Measurements from ENCODE around the gene PKP2. TPM values are rescaled to one million over a fixed set of nuclear protein-coding genes. Genes with fewer than 3 reads are reported as not detected.

Gene PKP2
- total and polyA plus RNA-seq, 2 donors (not counting 3 experiments of a cell fraction or from before 2014, with no cell fraction given) = 1.4 to 6.5 TPM

GRCh38 chr12:32742133-32742532 lies 154.4 kb downstream of the PKP2 start:
- Histone ChIP-seq H3K36me3 (ENCODE audit: control insufficient read depth in 2 of 2, extremely low read depth in 1 of 2, insufficient read depth in 2 of 2, low read length in 2 of 2) (peaks cover 19 to 35% of the 10 kb centered on the region in 2 experiments), H3K9ac (replicated peaks; ENCODE audit: extremely low read depth, insufficient read depth, low read length) (no peak overlapping the region), H3K4me3 (replicated peaks in 1 of 3; ENCODE audit: insufficient read depth in 1 of 3, low read depth in 1 of 3, low read length in 3 of 3) (no peak overlapping the region), H3K4me1 (ENCODE audit: control insufficient read depth, extremely low read depth, insufficient read depth, low read length) (no peaks in the 10 kb centered on the region), H3K9me3 (replicated peaks; ENCODE audit: control insufficient read depth, insufficient read depth, low read length) (no peaks in the 10 kb centered on the region), H2AFZ (ENCODE audit: low read depth, low read length) (no peak overlapping the region), H4K20me1 (replicated peaks; ENCODE audit: control insufficient read depth, extremely low read depth, insufficient read depth, low read length) (peaks cover 3% of the 10 kb centered on the region), H3K4me2 (ENCODE audit: insufficient read depth, low read length) (no peak overlapping the region), H3K27me3 (ENCODE audit: control insufficient read depth in 2 of 2, insufficient read depth in 2 of 2, low read length in 2 of 2) (no peaks in the 10 kb centered on the region), H3K79me2 (ENCODE audit: control insufficient read depth, insufficient read depth, low read length) (peaks cover 2% of the 10 kb centered on the region), H3K9me1 (replicated peaks; ENCODE audit: control insufficient read depth, extremely low read depth, insufficient read depth, low read length) (no peaks in the 10 kb centered on the region), H3K27ac (ENCODE audit: insufficient read depth, low read depth, low read length) (no peak overlapping the region)
- POLR2A ChIA-PET = no interaction called here
- dilution Hi-C loops (cut with MboI; ENCODE audit: extremely low pct_ligation_motif_present, low sequenced_read_pairs) = no loop called here
- intact Hi-C loops (cut with micrococcal nuclease) = no loop called here
- TF ChIP-seq FOS (IDR thresholded peaks at IDR 0.05; ENCODE audit: borderline replicate concordance, insufficient read depth, low read length) (no peak), MAX (IDR thresholded peaks at IDR 0.05; ENCODE audit: insufficient read depth, insufficient read length) (no peak), JUN (IDR thresholded peaks at IDR 0.05; ENCODE audit: borderline replicate concordance, insufficient read depth, insufficient read length, low read depth) (no peak), EZH2 (IDR thresholded peaks at IDR 0.05; ENCODE audit: borderline replicate concordance, low read depth, low read length, severe bottlenecking) (no peak), GATA2 (IDR thresholded peaks at IDR 0.05; ENCODE audit: insufficient read depth, insufficient read length, low read depth, low read length) (no peak), POLR2AphosphoS5 (IDR thresholded peaks at IDR 0.05; ENCODE audit: insufficient read depth, low read depth, low read length) (no peak)
- FAIRE-seq = no peak
- no peak for DNase-seq (ENCODE audit: low read depth, low spot score)
- BruUV-seq (replicated peaks) = no TSS peak
- CTCF ChIA-PET = interaction anchor here (1.4 kb wide), 1 partner anchor 1089 kb away, joined by 3 read pairs; no protein-coding TSS in a partner anchor

Other genes with a start within 250 kb of the PKP2 start
- 90.1 and 103 TPM in 2 replicates for gene DNM1L, start 217.5 kb downstream of the PKP2 start, total RNA-seq
- gene DNM1L, start 217.5 kb downstream of the PKP2 start, polyA plus RNA-seq = 18.3 and 24.6 TPM in 2 replicates
- gene YARS2, start 140.9 kb downstream of the PKP2 start, total RNA-seq = 26.8 and 28.4 TPM in 2 replicates
- 24.6 and 25.2 TPM in 2 replicates for gene YARS2, start 140.9 kb downstream of the PKP2 start, polyA plus RNA-seq